Lung (tissue), 12 donors: ENCODE data around the gene S100A10. TPM values are rescaled to one million over a fixed set of nuclear protein-coding genes. Genes with fewer than 3 reads are reported as not detected.

Experiments
- ATAC-seq: fragments of 200-7000 bp; cut with Tn5 transposase; one replicate; pipeline ENCODE4 v1.9.1; 2020; ENCODE audit warnings: moderate number of reproducible peaks; ENCODE audit not compliant: insufficient read depth, low FRiP score
- DNase-seq, 3 donors: peaks; one replicate each; pipeline ENCODE4 v3.0.0-alpha.2; 2013 to 2017
- H3K27ac ChIP-seq, 2 donors: one replicate each; pipeline ENCODE4 v1.5.1; 2013; ENCODE audit warnings: mild to moderate bottlenecking in 2 of 2, moderate library complexity in 2 of 2, control low read depth in 1 of 2, inconsistent platforms in 1 of 2, low read depth in 1 of 2, low read length in 1 of 2
- H3K27me3 ChIP-seq, 3 donors: one replicate each; pipeline ENCODE4 v1.5.1; 2013; ENCODE audit warnings: low read length in 2 of 3; ENCODE audit not compliant: control insufficient read depth in 3 of 3, insufficient read depth in 3 of 3
- H3K36me3 ChIP-seq, 4 donors: one replicate each; pipeline ENCODE4 v1.5.1; 2013; ENCODE audit warnings: low read length in 4 of 4, mild to moderate bottlenecking in 1 of 4, moderate library complexity in 1 of 4; ENCODE audit not compliant: control insufficient read depth in 4 of 4, insufficient read depth in 4 of 4
- H3K4me1 ChIP-seq, 5 donors: one replicate each; pipeline ENCODE4 v1.5.1; 2013; ENCODE audit warnings: low read length in 5 of 5, mild to moderate bottlenecking in 2 of 5, moderate library complexity in 1 of 5; ENCODE audit not compliant: control insufficient read depth in 5 of 5, insufficient read depth in 5 of 5
- H3K4me3 ChIP-seq: one replicate; pipeline ENCODE4 v1.5.1; 2013; ENCODE audit warnings: mild to moderate bottlenecking, control low read depth, moderate library complexity
- H3K9ac ChIP-seq, 2 donors: one replicate each; pipeline ENCODE4 v1.5.1; 2013; ENCODE audit warnings: low read length in 2 of 2, control low read depth in 1 of 2; ENCODE audit not compliant: insufficient read depth in 1 of 2
- H3K9me3 ChIP-seq, 4 donors: one replicate each; pipeline ENCODE4 v1.5.1; 2013; ENCODE audit warnings: low read length in 3 of 4, mild to moderate bottlenecking in 1 of 4, moderate library complexity in 1 of 4; ENCODE audit not compliant: control insufficient read depth in 4 of 4, insufficient read depth in 3 of 4
- WGBS, 2 donors: extraction: QIAGEN DNeasy Blood & Tissue Kit; methylation state at CpG; one replicate each; pipeline ENCODE4 v1.1.7; 2013; 5-methylcytosine and 5-hydroxymethylcytosine counted together
- polyA plus RNA-seq, 2 donors: library from polyadenylated mRNA; stranded (reverse); fragments of 200-250 nt; gene quantifications; one replicate each; pipeline ENCODE4 v1.2.1, GENCODE V29; 2013
- total RNA-seq, 2 donors: library from RNA; depleted of rRNA in 1 of 2; stranded (reverse); fragments of >200 nt in 1 of 2; gene quantifications; one replicate each; pipeline ENCODE4 v1.2.1, GENCODE V29; 2014 to 2021
- TF ChIP-seq, protein P1 (sequence below): IDR thresholded peaks from 2 replicates; pipeline ENCODE4 v1.5.1; 2012; ENCODE audit warnings: mild to moderate bottlenecking; ENCODE audit errors: control extremely low read depth, extremely low read depth
- donor health status: control.
- donor health status: control.
- donor health status: Bipolar disorder and iron deficiency.
- donor health status: healthy.
- donor health status: DM: yes; HTN: yes; CAD: no.

Gene S100A10
- total and polyA plus RNA-seq, 4 donors: 205 to 1,003 (median 674) TPM

GRCh38 chr1:152035539-152036266, 42.0 kb upstream of the S100A10 start:
- Histone ChIP-seq H3K9me3 (no peaks in the 10 kb centered on the region), H3K36me3 (peaks cover 14 to 26% (median 18%) of the 10 kb centered on the region in 4 donors), H3K9ac (peak overlapping the region; percentile 70 to 92), H3K4me3 (peak overlapping the region; percentile 66), H3K4me1 (peaks cover 0 to 17% (median 9%) of the 10 kb centered on the region in 5 donors), H3K27ac (peak overlapping the region; percentile 79 to 97), H3K27me3 (peaks cover 0 to 11% (median 0%) of the 10 kb centered on the region in 3 donors)
- TF ChIP-seq, protein P1, sequence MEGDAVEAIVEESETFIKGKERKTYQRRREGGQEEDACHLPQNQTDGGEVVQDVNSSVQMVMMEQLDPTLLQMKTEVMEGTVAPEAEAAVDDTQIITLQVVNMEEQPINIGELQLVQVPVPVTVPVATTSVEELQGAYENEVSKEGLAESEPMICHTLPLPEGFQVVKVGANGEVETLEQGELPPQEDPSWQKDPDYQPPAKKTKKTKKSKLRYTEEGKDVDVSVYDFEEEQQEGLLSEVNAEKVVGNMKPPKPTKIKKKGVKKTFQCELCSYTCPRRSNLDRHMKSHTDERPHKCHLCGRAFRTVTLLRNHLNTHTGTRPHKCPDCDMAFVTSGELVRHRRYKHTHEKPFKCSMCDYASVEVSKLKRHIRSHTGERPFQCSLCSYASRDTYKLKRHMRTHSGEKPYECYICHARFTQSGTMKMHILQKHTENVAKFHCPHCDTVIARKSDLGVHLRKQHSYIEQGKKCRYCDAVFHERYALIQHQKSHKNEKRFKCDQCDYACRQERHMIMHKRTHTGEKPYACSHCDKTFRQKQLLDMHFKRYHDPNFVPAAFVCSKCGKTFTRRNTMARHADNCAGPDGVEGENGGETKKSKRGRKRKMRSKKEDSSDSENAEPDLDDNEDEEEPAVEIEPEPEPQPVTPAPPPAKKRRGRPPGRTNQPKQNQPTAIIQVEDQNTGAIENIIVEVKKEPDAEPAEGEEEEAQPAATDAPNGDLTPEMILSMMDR: no peak
- ATAC-seq (no peak), DNase-seq (peak; percentile 28 to 74 (median 68))
- WGBS, 2 donors: 20 to 21% methylated on average over 17 of the region's 17 CpGs

- TF ChIP-seq, protein P1: peak; percentile 17
- peaks cover 0 to 2% (median 0%) of the 10 kb centered on the region in 3 donors for H3K27me3 ChIP-seq
- H3K9me3 ChIP-seq: no peaks in the 10 kb centered on the region
- peak overlapping the region; percentile 18 for H3K4me3 ChIP-seq
- H3K4me1 ChIP-seq: peaks cover 0 to 17% (median 9%) of the 10 kb centered on the region in 5 donors
- WGBS, 2 donors: 4 to 9% methylated on average over 8 of the region's 8 CpGs
- H3K27ac ChIP-seq: peak overlapping the region; percentile 79 to 97
- DNase-seq (peak; percentile 43 to 70 (median 68)), ATAC-seq (peak; percentile 16)
- peaks cover 14 to 26% (median 20%) of the 10 kb centered on the region in 4 donors for H3K36me3 ChIP-seq
- peak overlapping the region in 1 of 2 donors; percentile 92 for H3K9ac ChIP-seq
Observed at GRCh38 chr1:152034654-152035538, 41.2 kb upstream of the S100A10 start.

DNA sequence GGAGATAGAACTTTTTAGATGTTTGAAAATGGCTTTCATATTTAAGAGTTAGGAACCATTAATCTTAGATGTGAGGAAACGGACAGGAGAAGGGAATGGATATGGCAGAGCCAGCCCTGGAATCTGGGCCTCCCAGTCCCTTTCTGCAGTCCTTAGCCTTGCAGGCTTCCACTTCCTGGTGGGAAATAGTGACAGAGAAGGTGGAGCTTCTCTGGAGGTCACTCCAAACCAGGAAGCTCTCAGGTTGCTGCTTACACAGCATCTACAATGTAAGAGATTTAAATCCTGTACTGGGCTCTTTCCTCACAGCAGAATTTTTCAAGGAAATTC, 40.6 kb upstream of the S100A10 start:
- TF ChIP-seq, protein P1: no peak
- peak overlapping the region in 1 of 2 donors; percentile 44 for H3K9ac ChIP-seq
- H3K4me3 ChIP-seq: no peak overlapping the region
- WGBS, 2 donors: 60 to 67% methylated on average over 1 of the region's 1 CpG
- H3K9me3 ChIP-seq: no peaks in the 10 kb centered on the region
- no peak for DNase-seq
- peaks cover 0 to 17% (median 9%) of the 10 kb centered on the region in 5 donors for H3K4me1 ChIP-seq
- H3K27ac ChIP-seq: peak overlapping the region; percentile 79 to 89
- ATAC-seq: peak; percentile 24
- H3K36me3 ChIP-seq: peaks cover 14 to 26% (median 20%) of the 10 kb centered on the region in 4 donors
- no peaks in the 10 kb centered on the region for H3K27me3 ChIP-seq
